Peyer's patch (tissue), 4 donors: ENCODE measurements around the gene FAM151A. TPM values are rescaled to one million over a fixed set of nuclear protein-coding genes. Genes with fewer than 3 reads are reported as not detected.

Experiments used
- DNase-seq, 3 donors: peaks; one replicate each; pipeline ENCODE4 v3.0.0-alpha.2; 2017 to 2019
- H3K27ac ChIP-seq, 4 donors: fragments of 200-600 bp; sonication (generic); one replicate each; pipeline ENCODE4 v1.5.1; 2016 to 2019
- H3K27me3 ChIP-seq, 2 donors: fragments of 200-600 bp; sonication (generic); one replicate each; pipeline ENCODE4 v1.5.1; 2019
- H3K36me3 ChIP-seq, 3 donors: fragments of 200-600 bp; sonication (generic); one replicate each; pipeline ENCODE4 v1.5.1; 2016 to 2019
- H3K4me1 ChIP-seq, 4 donors: fragments of 200-600 bp; sonication (generic); one replicate each; pipeline ENCODE4 v1.5.1; 2016 to 2019
- H3K4me3 ChIP-seq, 4 donors: fragments of 200-600 bp; sonication (generic); 1 replicate in 3 of 4; 2 replicates in 1 of 4; pipeline ENCODE4 v1.5.1; 2016 to 2019; ENCODE audit warnings: mild to moderate bottlenecking in 1 of 4
- H3K9me3 ChIP-seq, 4 donors: fragments of 200-600 bp; sonication (generic); one replicate each; pipeline ENCODE4 v1.5.1; 2016 to 2019; ENCODE audit warnings: mild to moderate bottlenecking in 1 of 4
- POLR2A ChIP-seq, 2 donors: fragments of 450-650 bp; IDR thresholded peaks; one replicate each; pipeline ENCODE4 v1.5.1; 2017; ENCODE audit warnings: antibody characterized with exemption in 2 of 2, mild to moderate bottlenecking in 2 of 2, moderate library complexity in 2 of 2
- total RNA-seq, 4 donors: library from RNA; depleted of rRNA; stranded (reverse); fragments of >200 nt; gene quantifications; one replicate each; pipeline ENCODE4 v1.1.0, GENCODE V29; 2016
- TF ChIP-seq, protein P1 (sequence below), 6 experiments: fragments of 450-650 bp in 4 of 6; fragments of 200-600 bp in 2 of 6; sonication (generic) in 1 of 6; IDR thresholded peaks; one replicate each; pipeline ENCODE4 v1.5.1; 2017 to 2019; ENCODE audit warnings: antibody characterized with exemption in 6 of 6, mild to moderate bottlenecking in 3 of 6, moderate library complexity in 1 of 6

Gene FAM151A
- total RNA-seq, 4 donors from 2014 or later, result 15.7 to 1,128 (median 174) TPM

DNA sequence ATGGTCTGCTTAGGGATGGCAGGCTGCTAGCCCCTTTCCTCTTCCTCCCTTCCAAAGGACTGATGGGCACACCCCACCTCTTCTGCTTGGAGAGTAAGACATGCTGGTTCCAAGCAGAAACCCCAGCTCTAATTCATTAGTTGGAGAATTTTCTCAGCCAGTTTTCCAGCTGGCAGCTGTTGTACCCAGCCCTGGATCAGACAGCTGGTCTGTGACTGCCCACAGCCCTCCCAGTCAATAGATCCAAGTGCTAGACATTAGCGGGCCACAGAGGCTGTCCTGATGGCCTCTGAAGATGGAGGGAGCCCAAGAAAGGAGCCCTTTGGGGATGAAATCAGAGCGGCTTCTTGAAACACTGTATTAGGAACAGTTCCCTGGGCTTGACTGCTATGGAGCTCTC is 39.5 kb downstream of the FAM151A start:
- no peak for TF ChIP-seq POLR2A (IDR thresholded peaks at IDR 0.05)
- TF ChIP-seq, protein P1, sequence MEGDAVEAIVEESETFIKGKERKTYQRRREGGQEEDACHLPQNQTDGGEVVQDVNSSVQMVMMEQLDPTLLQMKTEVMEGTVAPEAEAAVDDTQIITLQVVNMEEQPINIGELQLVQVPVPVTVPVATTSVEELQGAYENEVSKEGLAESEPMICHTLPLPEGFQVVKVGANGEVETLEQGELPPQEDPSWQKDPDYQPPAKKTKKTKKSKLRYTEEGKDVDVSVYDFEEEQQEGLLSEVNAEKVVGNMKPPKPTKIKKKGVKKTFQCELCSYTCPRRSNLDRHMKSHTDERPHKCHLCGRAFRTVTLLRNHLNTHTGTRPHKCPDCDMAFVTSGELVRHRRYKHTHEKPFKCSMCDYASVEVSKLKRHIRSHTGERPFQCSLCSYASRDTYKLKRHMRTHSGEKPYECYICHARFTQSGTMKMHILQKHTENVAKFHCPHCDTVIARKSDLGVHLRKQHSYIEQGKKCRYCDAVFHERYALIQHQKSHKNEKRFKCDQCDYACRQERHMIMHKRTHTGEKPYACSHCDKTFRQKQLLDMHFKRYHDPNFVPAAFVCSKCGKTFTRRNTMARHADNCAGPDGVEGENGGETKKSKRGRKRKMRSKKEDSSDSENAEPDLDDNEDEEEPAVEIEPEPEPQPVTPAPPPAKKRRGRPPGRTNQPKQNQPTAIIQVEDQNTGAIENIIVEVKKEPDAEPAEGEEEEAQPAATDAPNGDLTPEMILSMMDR (IDR thresholded peaks at IDR 0.05), result no peak
- H3K4me3 ChIP-seq, result no peak overlapping the region
- no peaks in the 10 kb centered on the region for H3K27me3 ChIP-seq
- peaks cover 0 to 24% (median 0%) of the 10 kb centered on the region in 4 donors for H3K4me1 ChIP-seq
- no peaks in the 10 kb centered on the region for H3K9me3 ChIP-seq
- no peak for DNase-seq
- H3K36me3 ChIP-seq, result peaks cover 0 to 35% (median 0%) of the 10 kb centered on the region in 3 donors
- no peak overlapping the region for H3K27ac ChIP-seq

DNA sequence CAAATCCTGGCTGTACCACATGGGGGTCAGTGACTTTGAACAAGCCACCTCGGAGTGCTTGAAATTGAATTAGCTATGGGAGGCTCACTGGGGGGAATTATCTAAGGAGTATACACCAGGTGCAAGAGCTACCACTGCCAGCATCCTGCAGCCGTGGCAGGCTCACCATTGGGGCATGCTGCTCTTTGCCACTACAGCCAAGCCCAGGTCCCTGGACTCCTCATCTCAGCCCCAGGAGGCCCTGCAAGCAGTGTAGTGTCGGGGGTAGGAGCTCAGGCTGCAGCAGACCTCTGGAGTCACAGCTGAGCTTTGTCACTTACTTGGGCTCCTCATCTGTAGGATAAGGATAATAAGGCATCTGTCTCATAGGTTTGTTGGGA is 40.0 kb downstream of the FAM151A start:
- H3K9me3 ChIP-seq, result no peaks in the 10 kb centered on the region
- no peaks in the 10 kb centered on the region for H3K27me3 ChIP-seq
- TF ChIP-seq POLR2A (IDR thresholded peaks at IDR 0.05), result no peak
- TF ChIP-seq, protein P1 (IDR thresholded peaks at IDR 0.05), result no peak
- DNase-seq, result peak in 1 of 3 donors; percentile 37
- H3K4me1 ChIP-seq, result peaks cover 0 to 27% (median 0%) of the 10 kb centered on the region in 4 donors
- H3K36me3 ChIP-seq, result peaks cover 0 to 32% (median 0%) of the 10 kb centered on the region in 3 donors
- no peak overlapping the region for H3K27ac ChIP-seq
- H3K4me3 ChIP-seq, result no peak overlapping the region

GRCh38 chr1:54582566-54583306 is 40.6 kb downstream of the FAM151A start:
- no peaks in the 10 kb centered on the region for H3K9me3 ChIP-seq
- peaks cover 0 to 32% (median 0%) of the 10 kb centered on the region in 4 donors for H3K4me1 ChIP-seq
- H3K4me3 ChIP-seq, result no peak overlapping the region
- TF ChIP-seq, protein P1 (IDR thresholded peaks at IDR 0.05), result no peak
- TF ChIP-seq POLR2A (IDR thresholded peaks at IDR 0.05), result no peak
- DNase-seq, result peak in 1 of 3 donors; percentile 46
- H3K36me3 ChIP-seq, result peaks cover 0 to 27% (median 0%) of the 10 kb centered on the region in 3 donors
- H3K27me3 ChIP-seq, result no peaks in the 10 kb centered on the region
- peak overlapping the region in 1 of 4 donors; percentile 74 for H3K27ac ChIP-seq

- Histone ChIP-seq H3K9me3 (no peaks in the 10 kb centered on the region), H3K4me1 (peaks cover 0 to 35% (median 0%) of the 10 kb centered on the region in 4 donors), H3K4me3 (no peak overlapping the region), H3K27me3 (no peaks in the 10 kb centered on the region), H3K27ac (peak overlapping the region in 3 of 4 donors; percentile 34 to 74 (median 46)), H3K36me3 (peaks cover 0 to 18% (median 0%) of the 10 kb centered on the region in 3 donors)
- TF ChIP-seq POLR2A (IDR thresholded peaks at IDR 0.05), result no peak
- TF ChIP-seq, protein P1 (IDR thresholded peaks at IDR 0.05), result no peak
- DNase-seq, result peak; percentile 29 to 73 (median 70)
Observed at GRCh38 chr1:54581621-54582035, 41.7 kb downstream of the FAM151A start.

- peaks cover 0 to 14% (median 0%) of the 10 kb centered on the region in 3 donors for H3K36me3 ChIP-seq
- H3K9me3 ChIP-seq, result no peaks in the 10 kb centered on the region
- no peak for TF ChIP-seq POLR2A (IDR thresholded peaks at IDR 0.05)
- TF ChIP-seq, protein P1 (IDR thresholded peaks at IDR 0.05), result no peak
- peaks cover 0 to 35% (median 0%) of the 10 kb centered on the region in 4 donors for H3K4me1 ChIP-seq
- peak overlapping the region in 3 of 4 donors; percentile 34 to 74 (median 46) for H3K27ac ChIP-seq
- H3K27me3 ChIP-seq, result no peaks in the 10 kb centered on the region
- no peak overlapping the region for H3K4me3 ChIP-seq
- DNase-seq, result no peak
Observed at GRCh38 chr1:54580856-54581550, 42.3 kb downstream of the FAM151A start.
